Measurements from ENCODE around the gene KCNIP4. TPM values are rescaled to one million over a fixed set of nuclear protein-coding genes. Genes with fewer than 3 reads are reported as not detected.
A peak's percentile ranks its signal among the peaks of the same experiment; 100 is the strongest.

The KCNIP4 gene
- polyA plus RNA-seq, 1 donor (not counting 4 experiments of a cell fraction or from before 2014, with no cell fraction given) = 0.07 TPM

- Histone ChIP-seq H3K79me2 (ENCODE audit: control insufficient read depth, insufficient read depth, low read length) (no peaks in the 10 kb centered on the region), H3K4me3 (ENCODE audit: control insufficient read depth in 2 of 3, extremely low read depth in 1 of 3, insufficient read depth in 2 of 3, low read depth in 1 of 3, low read length in 3 of 3) (no peak overlapping the region), H2AFZ (ENCODE audit: control insufficient read depth, low read length) (no peak overlapping the region), H3K9ac (ENCODE audit: control insufficient read depth, extremely low read depth, insufficient read depth, low read length) (no peak overlapping the region), H3K4me2 (ENCODE audit: control insufficient read depth, extremely low read depth, insufficient read depth, low read depth, low read length) (peak overlapping the region; percentile 34), H3K27me3 (ENCODE audit: control insufficient read depth, extremely low read depth, insufficient read depth, low read length) (no peaks in the 10 kb centered on the region), H3K9me3 (ENCODE audit: control insufficient read depth, low read depth, low read length) (no peaks in the 10 kb centered on the region), H3K4me1 (ENCODE audit: control insufficient read depth, extremely low read depth, insufficient read depth, low read length) (peaks cover 18% of the 10 kb centered on the region), H3K36me3 (ENCODE audit: control insufficient read depth in 2 of 2, extremely low read depth in 1 of 2, insufficient read depth in 2 of 2, low read length in 2 of 2) (no peaks in the 10 kb centered on the region), H4K20me1 (ENCODE audit: control insufficient read depth, extremely low read depth, insufficient read depth, low read length) (no peaks in the 10 kb centered on the region), H3K9me1 (ENCODE audit: control insufficient read depth, extremely low read depth, insufficient read depth, low read length) (no peaks in the 10 kb centered on the region), H3K27ac (ENCODE audit: control insufficient read depth, insufficient read depth, low read length) (peak overlapping the region; percentile 26)
- FAIRE-seq (peak; percentile 66), DNase-seq (ENCODE audit: low read depth, low spot score) (no peak)
- dilution Hi-C loops (cut with MboI; ENCODE audit: extremely low pct_ligation_motif_present, low sequenced_read_pairs) = no loop called here
- TF ChIP-seq CTCF (optimal IDR thresholded peaks at IDR 0.05 in 1 of 3, IDR thresholded peaks at IDR 0.05 in 1 of 3, conservative IDR thresholded peaks at IDR 0.05 in 1 of 3; ENCODE audit: extremely low read depth in 1 of 3, insufficient read depth in 2 of 3, low read length in 3 of 3) = no peak
- no peak for TF ChIP-seq EZH2 (IDR thresholded peaks at IDR 0.05; ENCODE audit: low read length)
Observed at GRCh38 chr4:21447301-21448054, 501.1 kb downstream of the KCNIP4 start.

GRCh38 chr4:21420166-21420565 is 528.4 kb downstream of the KCNIP4 start:
- no peaks in the 10 kb centered on the region for H3K9me1 ChIP-seq (ENCODE audit: control insufficient read depth, extremely low read depth, insufficient read depth, low read length)

More at GRCh38 chr4:21420166-21420565, 528.4 kb downstream of the KCNIP4 start:
- no peaks in the 10 kb centered on the region for H3K79me2 ChIP-seq (ENCODE audit: control insufficient read depth, insufficient read depth, low read length)
- FAIRE-seq (no peak), DNase-seq (ENCODE audit: low read depth, low spot score) (no peak)
- no peaks in the 10 kb centered on the region for H3K27me3 ChIP-seq (ENCODE audit: control insufficient read depth, extremely low read depth, insufficient read depth, low read length)
- no peak overlapping the region for H3K27ac ChIP-seq (ENCODE audit: control insufficient read depth, insufficient read depth, low read length)
- H3K9me3 ChIP-seq (ENCODE audit: control insufficient read depth, low read depth, low read length) = no peaks in the 10 kb centered on the region
- dilution Hi-C loops (cut with MboI; ENCODE audit: extremely low pct_ligation_motif_present, low sequenced_read_pairs) = no loop called here
- H3K9ac ChIP-seq (ENCODE audit: control insufficient read depth, extremely low read depth, insufficient read depth, low read length) = no peak overlapping the region
- H3K4me3 ChIP-seq (ENCODE audit: control insufficient read depth in 2 of 3, extremely low read depth in 1 of 3, insufficient read depth in 2 of 3, low read depth in 1 of 3, low read length in 3 of 3) = no peak overlapping the region
- no peaks in the 10 kb centered on the region for H3K36me3 ChIP-seq (ENCODE audit: control insufficient read depth in 2 of 2, extremely low read depth in 1 of 2, insufficient read depth in 2 of 2, low read length in 2 of 2)
- TF ChIP-seq CTCF (optimal IDR thresholded peaks at IDR 0.05 in 1 of 3, IDR thresholded peaks at IDR 0.05 in 1 of 3, conservative IDR thresholded peaks at IDR 0.05 in 1 of 3; ENCODE audit: extremely low read depth in 1 of 3, insufficient read depth in 2 of 3, low read length in 3 of 3) = no peak
- no peak overlapping the region for H3K4me2 ChIP-seq (ENCODE audit: control insufficient read depth, extremely low read depth, insufficient read depth, low read depth, low read length)
- H4K20me1 ChIP-seq (ENCODE audit: control insufficient read depth, extremely low read depth, insufficient read depth, low read length) = no peaks in the 10 kb centered on the region
- H3K4me1 ChIP-seq (ENCODE audit: control insufficient read depth, extremely low read depth, insufficient read depth, low read length) = no peaks in the 10 kb centered on the region
- no peak overlapping the region for H2AFZ ChIP-seq (ENCODE audit: control insufficient read depth, low read length)

Measured in keratinocyte (primary cell).